Measurements from ENCODE around the gene TMEM87B.

Gene TMEM87B

DNA sequence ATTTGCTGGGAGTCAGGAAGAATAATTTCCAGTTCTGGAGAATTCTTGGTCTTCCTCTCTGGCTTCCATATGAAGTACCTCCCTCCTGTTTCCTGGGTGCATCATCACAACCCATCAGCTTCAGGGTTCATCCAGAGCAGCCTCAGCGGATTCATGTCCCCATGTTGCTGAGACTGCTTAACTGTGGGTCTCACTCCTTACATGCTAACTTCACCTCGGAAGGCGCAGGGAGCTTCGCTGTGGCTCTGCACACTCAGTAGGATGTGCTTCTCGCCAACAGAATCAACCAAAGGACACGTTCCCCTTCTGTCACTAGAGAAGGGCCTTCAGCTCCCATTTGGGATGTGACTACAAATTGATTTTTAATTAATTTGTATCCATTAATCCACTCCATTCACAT is 107.3 kb downstream of the TMEM87B start:
- intact Hi-C loops (cut with DNase I; ENCODE audit: low total_unique reads) = no loop called here
- DNase-seq = peak in 1 of 2 donors; percentile 27
- Histone ChIP-seq H3K27me3 (no peaks in the 10 kb centered on the region), H3K9me3 (no peaks in the 10 kb centered on the region), H3K4me3 (no peak overlapping the region), H3K27ac (no peak overlapping the region), H3K36me3 (no peaks in the 10 kb centered on the region), H3K4me1 (no peaks in the 10 kb centered on the region)
- TF ChIP-seq, protein P1, sequence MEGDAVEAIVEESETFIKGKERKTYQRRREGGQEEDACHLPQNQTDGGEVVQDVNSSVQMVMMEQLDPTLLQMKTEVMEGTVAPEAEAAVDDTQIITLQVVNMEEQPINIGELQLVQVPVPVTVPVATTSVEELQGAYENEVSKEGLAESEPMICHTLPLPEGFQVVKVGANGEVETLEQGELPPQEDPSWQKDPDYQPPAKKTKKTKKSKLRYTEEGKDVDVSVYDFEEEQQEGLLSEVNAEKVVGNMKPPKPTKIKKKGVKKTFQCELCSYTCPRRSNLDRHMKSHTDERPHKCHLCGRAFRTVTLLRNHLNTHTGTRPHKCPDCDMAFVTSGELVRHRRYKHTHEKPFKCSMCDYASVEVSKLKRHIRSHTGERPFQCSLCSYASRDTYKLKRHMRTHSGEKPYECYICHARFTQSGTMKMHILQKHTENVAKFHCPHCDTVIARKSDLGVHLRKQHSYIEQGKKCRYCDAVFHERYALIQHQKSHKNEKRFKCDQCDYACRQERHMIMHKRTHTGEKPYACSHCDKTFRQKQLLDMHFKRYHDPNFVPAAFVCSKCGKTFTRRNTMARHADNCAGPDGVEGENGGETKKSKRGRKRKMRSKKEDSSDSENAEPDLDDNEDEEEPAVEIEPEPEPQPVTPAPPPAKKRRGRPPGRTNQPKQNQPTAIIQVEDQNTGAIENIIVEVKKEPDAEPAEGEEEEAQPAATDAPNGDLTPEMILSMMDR (IDR thresholded peaks at IDR 0.05) = no peak

DNA sequence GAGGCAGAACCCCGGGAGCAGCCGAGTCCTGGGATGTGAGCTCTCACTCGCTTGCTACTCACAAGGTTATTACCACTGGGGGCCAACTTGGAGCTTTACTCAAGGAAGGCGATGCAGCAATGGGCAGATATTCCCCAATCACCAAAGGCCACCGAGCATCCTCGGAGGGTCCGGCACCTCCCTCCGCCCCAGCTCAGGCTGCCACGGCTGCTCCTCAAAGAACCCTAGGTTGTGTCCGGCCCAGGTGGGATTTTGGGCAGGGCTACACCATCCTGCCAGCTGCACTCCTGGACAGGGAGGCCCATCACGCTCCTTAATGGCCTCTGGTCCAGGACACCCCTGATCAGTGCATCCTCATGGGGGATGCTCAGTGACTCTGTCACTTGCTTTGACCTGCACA is 107.9 kb downstream of the TMEM87B start:
- Histone ChIP-seq H3K4me3 (no peak overlapping the region), H3K27me3 (no peaks in the 10 kb centered on the region), H3K9me3 (no peaks in the 10 kb centered on the region), H3K4me1 (no peaks in the 10 kb centered on the region), H3K36me3 (no peaks in the 10 kb centered on the region), H3K27ac (no peak overlapping the region)
- TF ChIP-seq, protein P1 (IDR thresholded peaks at IDR 0.05) = no peak
- intact Hi-C loops (cut with DNase I; ENCODE audit: low total_unique reads) = no loop called here
- peak in 1 of 2 donors; percentile 28 for DNase-seq

DNA sequence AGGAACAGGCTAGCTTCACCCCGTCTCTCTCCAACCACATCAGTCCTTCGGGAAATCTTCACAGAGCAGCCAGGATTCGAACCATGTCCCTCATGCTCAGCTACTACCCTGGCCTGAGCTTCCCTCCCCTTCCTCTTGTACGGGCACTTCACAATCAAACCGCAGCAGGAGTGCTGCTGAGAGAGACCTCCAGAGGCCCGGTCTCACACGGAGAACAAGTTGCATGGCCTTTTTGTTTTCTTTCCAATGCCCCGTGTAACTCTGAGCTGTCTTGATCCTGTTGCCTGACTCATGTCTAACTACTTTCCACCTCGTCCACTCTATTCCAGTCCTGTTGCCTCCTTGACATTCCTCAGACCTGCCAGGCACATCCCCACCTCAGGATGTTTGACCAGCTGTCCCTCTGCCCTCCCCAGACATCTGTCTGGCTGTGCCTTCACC is 108.5 kb downstream of the TMEM87B start:
- Histone ChIP-seq H3K27ac (no peak overlapping the region), H3K27me3 (no peaks in the 10 kb centered on the region), H3K9me3 (no peaks in the 10 kb centered on the region), H3K36me3 (no peaks in the 10 kb centered on the region), H3K4me3 (no peak overlapping the region), H3K4me1 (no peaks in the 10 kb centered on the region)
- TF ChIP-seq, protein P1 (IDR thresholded peaks at IDR 0.05) = no peak
- peak in 1 of 2 donors; percentile 38 for DNase-seq
- intact Hi-C loops (cut with DNase I; ENCODE audit: low total_unique reads) = no loop called here

DNA sequence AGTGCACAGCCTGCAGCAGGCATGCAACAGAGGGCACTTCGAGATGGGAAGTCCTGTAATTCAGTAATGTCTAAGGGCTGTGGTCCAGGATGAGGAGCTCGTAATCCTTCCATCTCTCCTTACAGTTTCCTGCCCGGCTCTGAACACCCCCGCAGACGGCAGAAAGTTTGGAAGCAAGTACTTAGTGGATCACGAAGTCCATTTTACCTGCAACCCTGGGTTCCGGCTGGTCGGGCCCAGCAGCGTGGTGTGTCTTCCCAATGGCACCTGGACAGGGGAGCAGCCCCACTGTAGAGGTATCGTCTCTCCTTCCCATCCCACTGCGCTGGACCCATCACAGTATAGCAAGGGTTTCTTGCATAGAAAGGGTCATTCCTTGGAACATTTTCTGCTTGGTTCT is 109.8 kb downstream of the TMEM87B start:
- Histone ChIP-seq H3K4me1 (no peaks in the 10 kb centered on the region), H3K27ac (no peak overlapping the region), H3K9me3 (no peaks in the 10 kb centered on the region), H3K4me3 (no peak overlapping the region), H3K27me3 (no peaks in the 10 kb centered on the region), H3K36me3 (no peaks in the 10 kb centered on the region)
- no peak for DNase-seq
- intact Hi-C loops (cut with DNase I; ENCODE audit: low total_unique reads) = no loop called here
- TF ChIP-seq, protein P1 (IDR thresholded peaks at IDR 0.05) = no peak

DNA sequence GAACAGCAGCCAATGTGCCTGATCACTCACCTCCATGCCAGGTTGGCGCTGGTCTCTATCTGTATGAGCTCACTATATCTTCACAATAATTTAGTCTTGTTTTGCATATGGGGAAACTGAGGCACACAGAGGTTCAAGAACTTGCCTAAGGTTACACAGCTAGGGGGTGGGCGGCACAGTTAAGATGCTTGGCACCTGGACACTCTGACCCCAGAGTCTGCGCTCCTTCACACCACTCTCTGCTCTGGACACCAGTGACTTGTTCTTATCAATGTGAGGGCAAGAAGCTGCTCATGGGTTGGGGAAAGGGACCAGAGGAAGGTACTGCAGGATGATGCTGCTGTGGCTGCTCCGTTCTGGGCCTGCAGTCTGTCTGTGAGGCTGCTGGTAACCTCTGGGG is 110.2 kb downstream of the TMEM87B start:
- peak in 1 of 2 donors; percentile 38 for DNase-seq
- no peaks in the 10 kb centered on the region for H3K36me3 ChIP-seq
- no peak overlapping the region for H3K27ac ChIP-seq
- no peak overlapping the region for H3K4me3 ChIP-seq
- H3K4me1 ChIP-seq = no peaks in the 10 kb centered on the region
- intact Hi-C loops (cut with DNase I; ENCODE audit: low total_unique reads) = no loop called here
- H3K27me3 ChIP-seq = no peaks in the 10 kb centered on the region
- no peaks in the 10 kb centered on the region for H3K9me3 ChIP-seq
- TF ChIP-seq, protein P1 (IDR thresholded peaks at IDR 0.05) = no peak
